ENCODE data around the gene ME2. TPM values are rescaled to one million over a fixed set of nuclear protein-coding genes. Genes with fewer than 3 reads are reported as not detected.
"Not testable (repeated sequence)": the region's sequence is repeated elsewhere in the genome, so short reads cannot be mapped to it uniquely, and the experiment has no call there.

Gene ME2
- total RNA-seq, 2 experiments from 2014 or later, result 137 to 146 TPM

GRCh38 chr18:50848061-50848551 lies 30.8 kb upstream of the ME2 start:
- H3K36me3 Mint-ChIP-seq (ENCODE audit: low read depth), result no peaks in the 10 kb centered on the region
- intact Hi-C loops (cut with micrococcal nuclease), result no loop called here
- H3K4me1 Mint-ChIP-seq (ENCODE audit: low read depth), result no peaks in the 10 kb centered on the region
- H3K9me3 Mint-ChIP-seq, result no peaks in the 10 kb centered on the region
- H3K27me3 Mint-ChIP-seq (ENCODE audit: low read depth), result no peaks in the 10 kb centered on the region
- CTCF ChIA-PET, result no interaction called here
- H3K4me3 Mint-ChIP-seq, result no peak overlapping the region
- no peak overlapping the region for H3K27ac Mint-ChIP-seq
- DNase-seq, result no peak

DNA sequence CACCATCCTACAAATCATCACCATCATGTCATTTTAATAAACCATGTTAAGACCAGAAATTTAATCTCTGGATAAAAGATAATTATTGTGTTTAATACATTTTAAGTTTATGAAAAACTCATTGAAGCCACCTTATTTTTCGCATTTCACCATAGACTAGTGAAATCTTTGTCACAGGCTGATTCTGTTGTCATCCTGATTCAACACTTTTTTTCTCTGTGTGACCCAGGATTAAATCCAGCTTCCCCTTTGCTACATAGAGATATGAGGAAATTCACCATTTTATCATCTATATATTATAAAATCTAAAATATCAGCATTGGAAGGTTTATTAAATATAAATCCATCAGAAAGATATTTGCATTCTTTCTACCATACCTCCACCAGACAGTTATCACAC lies 29.9 kb upstream of the ME2 start:
- intact Hi-C loops (cut with micrococcal nuclease), result no loop called here
- Mint-ChIP-seq H3K4me3 (no peak overlapping the region), H3K36me3 (ENCODE audit: low read depth) (no peaks in the 10 kb centered on the region), H3K27ac (no peak overlapping the region), H3K9me3 (peaks cover 2% of the 10 kb centered on the region), H3K27me3 (ENCODE audit: low read depth) (no peaks in the 10 kb centered on the region), H3K4me1 (ENCODE audit: low read depth) (no peaks in the 10 kb centered on the region)
- DNase-seq, result no peak
- CTCF ChIA-PET, result no interaction called here

- H3K36me3 Mint-ChIP-seq (ENCODE audit: low read depth), result no peaks in the 10 kb centered on the region
- intact Hi-C loops (cut with micrococcal nuclease), result no loop called here
- CTCF ChIA-PET, result no interaction called here
- H3K4me3 Mint-ChIP-seq, result no peak overlapping the region
- H3K27ac Mint-ChIP-seq, result no peak overlapping the region
- H3K27me3 Mint-ChIP-seq (ENCODE audit: low read depth), result no peaks in the 10 kb centered on the region
- H3K9me3 Mint-ChIP-seq, result peaks cover 6% of the 10 kb centered on the region
- DNase-seq, result no peak
- no peaks in the 10 kb centered on the region for H3K4me1 Mint-ChIP-seq (ENCODE audit: low read depth)
Observed at GRCh38 chr18:50849419-50849821, 29.5 kb upstream of the ME2 start.

DNA sequence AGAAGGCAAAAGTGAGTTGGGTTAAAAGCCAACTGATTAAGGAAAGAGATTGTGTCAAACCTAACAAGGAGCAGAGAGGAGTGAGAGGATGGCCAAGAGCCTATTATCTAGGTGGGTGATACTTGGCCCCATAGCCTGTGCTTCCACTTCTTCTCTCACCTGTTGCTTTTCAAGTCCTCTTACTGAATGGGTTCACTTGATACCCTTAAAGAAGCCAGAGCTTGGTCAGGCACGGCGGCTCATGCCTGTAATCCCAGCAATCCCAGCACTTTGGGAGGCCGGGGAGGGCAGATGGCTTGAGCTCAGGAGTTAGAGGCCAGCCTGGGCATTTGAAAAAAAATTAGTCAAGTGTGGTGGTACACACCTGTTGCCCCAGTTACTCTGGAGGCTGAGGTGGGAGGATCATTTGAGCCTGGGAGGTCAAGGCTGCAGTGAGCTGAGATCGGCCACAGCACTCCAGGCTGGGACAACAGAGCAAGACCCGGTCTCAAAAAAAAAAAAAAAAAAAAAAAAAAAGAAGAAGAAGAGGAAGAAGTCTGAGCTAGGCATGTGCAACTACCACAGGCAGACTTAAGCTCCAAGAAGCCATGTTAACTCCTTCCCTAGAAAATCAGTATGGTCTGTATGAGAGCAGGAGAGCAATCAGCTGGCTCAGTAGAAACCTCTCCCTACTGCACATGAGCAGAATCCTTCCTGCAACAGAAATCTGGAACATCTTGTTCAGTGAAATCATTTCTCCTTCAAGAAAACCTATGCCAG lies 28.4 kb upstream of the ME2 start:
- Mint-ChIP-seq H3K9me3 (peaks cover 7% of the 10 kb centered on the region), H3K27me3 (ENCODE audit: low read depth) (no peaks in the 10 kb centered on the region), H3K36me3 (ENCODE audit: low read depth) (no peaks in the 10 kb centered on the region), H3K27ac (no peak overlapping the region), H3K4me3 (no peak overlapping the region), H3K4me1 (ENCODE audit: low read depth) (no peaks in the 10 kb centered on the region)
- DNase-seq, result no peak
- intact Hi-C loops (cut with micrococcal nuclease), result no loop called here
- CTCF ChIA-PET, result no interaction called here

DNA sequence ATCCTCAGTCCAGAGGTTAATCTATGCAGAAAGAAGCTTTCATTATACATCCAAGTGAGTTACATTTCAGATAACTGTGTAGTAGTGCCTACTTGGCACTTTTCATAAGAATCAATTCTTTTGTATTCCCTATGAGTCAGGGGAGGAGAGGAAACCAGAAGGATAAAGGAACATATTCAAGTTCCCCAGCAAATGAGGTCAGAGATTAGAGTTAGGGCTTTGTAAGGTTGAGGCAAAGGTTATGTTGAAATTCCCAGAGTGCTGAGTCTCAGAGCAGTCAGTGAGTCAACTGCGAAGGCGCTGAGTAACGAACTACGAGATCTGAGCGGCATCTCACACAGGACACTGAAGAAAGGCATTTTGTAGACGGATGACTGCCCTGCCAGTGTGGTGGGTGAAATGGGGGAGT lies 25.1 kb upstream of the ME2 start:
- H3K4me3 Mint-ChIP-seq, result no peak overlapping the region
- CTCF ChIA-PET, result no interaction called here
- no peaks in the 10 kb centered on the region for H3K27me3 Mint-ChIP-seq (ENCODE audit: low read depth)
- DNase-seq, result no peak
- intact Hi-C loops (cut with micrococcal nuclease), result no loop called here
- no peak overlapping the region for H3K27ac Mint-ChIP-seq
- peaks cover 7% of the 10 kb centered on the region for H3K9me3 Mint-ChIP-seq
- no peaks in the 10 kb centered on the region for H3K4me1 Mint-ChIP-seq (ENCODE audit: low read depth)
- no peaks in the 10 kb centered on the region for H3K36me3 Mint-ChIP-seq (ENCODE audit: low read depth)

GRCh38 chr18:50855976-50856757 lies 22.8 kb upstream of the ME2 start:
- H3K4me3 Mint-ChIP-seq, result no peak overlapping the region
- no peak overlapping the region for H3K27ac Mint-ChIP-seq
- H3K9me3 Mint-ChIP-seq, result peaks cover 7% of the 10 kb centered on the region
- CTCF ChIA-PET, result no interaction called here
- H3K36me3 Mint-ChIP-seq (ENCODE audit: low read depth), result no peaks in the 10 kb centered on the region
- no peak for DNase-seq
- no peaks in the 10 kb centered on the region for H3K4me1 Mint-ChIP-seq (ENCODE audit: low read depth)
- H3K27me3 Mint-ChIP-seq (ENCODE audit: low read depth), result no peaks in the 10 kb centered on the region
- intact Hi-C loops (cut with micrococcal nuclease), result no loop called here

GRCh38 chr18:50857166-50857565 lies 21.8 kb upstream of the ME2 start:
- H3K36me3 Mint-ChIP-seq (ENCODE audit: low read depth); H3K4me3 Mint-ChIP-seq; H3K27ac Mint-ChIP-seq; H3K4me1 Mint-ChIP-seq (ENCODE audit: low read depth); DNase-seq; H3K27me3 Mint-ChIP-seq (ENCODE audit: low read depth); H3K9me3 Mint-ChIP-seq; intact Hi-C loops (cut with micrococcal nuclease): not testable (repeated sequence)
- CTCF ChIA-PET, result interaction anchor here (0.7 to 1.0 kb wide), 2 partner anchors 29 to 110 kb away, joined by 3 read pairs; no protein-coding TSS in a partner anchor

DNA sequence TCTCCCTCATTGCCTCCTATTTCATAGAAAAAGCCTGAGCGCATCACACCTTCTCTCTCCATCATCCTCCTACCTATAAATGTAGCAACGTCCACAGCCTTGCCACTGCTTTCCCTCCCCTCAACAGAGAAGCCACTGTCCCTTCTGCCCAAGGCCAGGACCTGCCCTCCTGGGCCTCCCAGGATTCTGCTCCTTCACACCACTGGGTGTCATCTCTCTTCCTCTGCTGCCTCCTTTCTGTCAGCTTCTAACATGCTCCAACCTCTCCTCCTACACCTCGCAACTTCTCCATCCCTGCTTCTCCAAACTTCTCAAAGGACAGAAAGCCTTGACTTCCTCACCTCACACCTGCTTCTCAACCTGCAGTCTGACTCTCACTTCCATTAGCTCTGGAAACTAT lies 21.2 kb upstream of the ME2 start:
- Mint-ChIP-seq H3K9me3 (peaks cover 7% of the 10 kb centered on the region), H3K4me3 (no peak overlapping the region), H3K27me3 (ENCODE audit: low read depth) (no peaks in the 10 kb centered on the region), H3K4me1 (ENCODE audit: low read depth) (no peaks in the 10 kb centered on the region), H3K36me3 (ENCODE audit: low read depth) (no peaks in the 10 kb centered on the region), H3K27ac (no peak overlapping the region)
- no peak for DNase-seq
- intact Hi-C loops (cut with micrococcal nuclease), result no loop called here
- CTCF ChIA-PET, result interaction anchor here (0.7 to 1.0 kb wide), 2 partner anchors 29 to 110 kb away, joined by 3 read pairs; no protein-coding TSS in a partner anchor

GRCh38 chr18:50859793-50860555 lies 18.9 kb upstream of the ME2 start:
- Mint-ChIP-seq H3K4me1 (ENCODE audit: low read depth) (no peaks in the 10 kb centered on the region), H3K27ac (no peak overlapping the region)
- intact Hi-C loops (cut with micrococcal nuclease), result no loop called here

GRCh38 chr18:50861617-50862016 lies 17.3 kb upstream of the ME2 start:
- intact Hi-C loops (cut with micrococcal nuclease), result no loop called here
- Mint-ChIP-seq H3K36me3 (ENCODE audit: low read depth) (no peaks in the 10 kb centered on the region), H3K9me3 (no peaks in the 10 kb centered on the region), H3K4me3 (no peak overlapping the region), H3K4me1 (ENCODE audit: low read depth) (no peaks in the 10 kb centered on the region), H3K27me3 (ENCODE audit: low read depth) (no peaks in the 10 kb centered on the region), H3K27ac (no peak overlapping the region)
- CTCF ChIA-PET, result no interaction called here
- no peak for DNase-seq

More at GRCh38 chr18:50859793-50860555, 18.9 kb upstream of the ME2 start:
- CTCF ChIA-PET, result interaction anchor here (0.9 to 1.0 kb wide), 2 partner anchors 40 to 50 kb away, joined by 3 to 4 read pairs; no protein-coding TSS in a partner anchor
- Mint-ChIP-seq H3K36me3 (ENCODE audit: low read depth) (no peaks in the 10 kb centered on the region), H3K9me3 (no peaks in the 10 kb centered on the region), H3K27me3 (ENCODE audit: low read depth) (no peaks in the 10 kb centered on the region), H3K4me3 (no peak overlapping the region)
- DNase-seq, result no peak

GRCh38 chr18:50862401-50862800 lies 16.5 kb upstream of the ME2 start:
- DNase-seq, result no peak
- intact Hi-C loops (cut with micrococcal nuclease), result no loop called here
- H3K36me3 Mint-ChIP-seq (ENCODE audit: low read depth), result no peaks in the 10 kb centered on the region
- no peak overlapping the region for H3K27ac Mint-ChIP-seq
- no peaks in the 10 kb centered on the region for H3K27me3 Mint-ChIP-seq (ENCODE audit: low read depth)
- CTCF ChIA-PET, result no interaction called here
- no peaks in the 10 kb centered on the region for H3K9me3 Mint-ChIP-seq
- no peak overlapping the region for H3K4me3 Mint-ChIP-seq
- no peaks in the 10 kb centered on the region for H3K4me1 Mint-ChIP-seq (ENCODE audit: low read depth)

- no peak overlapping the region for H3K4me3 Mint-ChIP-seq
- no peaks in the 10 kb centered on the region for H3K27me3 Mint-ChIP-seq (ENCODE audit: low read depth)
- H3K27ac Mint-ChIP-seq, result no peak overlapping the region
- CTCF ChIA-PET, result no interaction called here
- no peaks in the 10 kb centered on the region for H3K36me3 Mint-ChIP-seq (ENCODE audit: low read depth)
- no peaks in the 10 kb centered on the region for H3K9me3 Mint-ChIP-seq
- DNase-seq, result no peak
- H3K4me1 Mint-ChIP-seq (ENCODE audit: low read depth), result no peaks in the 10 kb centered on the region
- intact Hi-C loops (cut with micrococcal nuclease), result no loop called here
Observed at GRCh38 chr18:50863840-50864375, 15.0 kb upstream of the ME2 start.
